ENCODE results near the gene RNU1-3.
"Not testable (repeated sequence)": the region's sequence is repeated elsewhere in the genome, so short reads cannot be mapped to it uniquely, and the experiment has no call there.

DNA sequence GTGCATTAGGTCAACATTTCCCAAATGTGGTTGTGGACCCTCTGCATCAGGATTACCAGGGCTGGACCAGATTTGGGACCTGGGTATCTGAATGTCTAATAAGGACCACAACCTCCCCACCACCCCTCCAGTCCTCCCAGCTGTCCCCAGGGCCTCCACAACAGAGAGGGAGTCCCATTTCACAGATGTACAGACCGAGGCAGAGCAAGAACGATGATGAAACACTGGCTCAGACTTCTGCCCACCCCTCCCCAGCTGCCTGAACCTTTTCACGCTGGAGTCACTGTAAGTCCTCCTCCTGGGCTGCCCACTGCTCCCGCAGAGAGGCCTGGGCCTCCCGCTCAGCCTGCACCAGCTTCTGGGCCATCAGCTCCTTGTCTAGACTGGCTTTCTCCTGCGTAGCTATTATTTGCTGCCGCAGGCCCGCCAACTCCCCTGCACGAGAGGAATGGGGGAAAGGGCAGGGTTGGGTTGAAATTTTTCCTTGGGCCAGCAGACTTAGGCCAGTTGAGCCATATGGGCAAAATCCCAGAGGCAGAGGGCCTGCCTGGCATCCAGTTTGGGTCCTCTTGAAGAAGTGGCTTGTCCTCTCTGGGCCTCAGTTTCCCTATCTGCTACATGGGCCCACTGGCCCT lies 45.0 kb downstream of the RNU1-3 start:
- TF ChIP-seq, protein P1, sequence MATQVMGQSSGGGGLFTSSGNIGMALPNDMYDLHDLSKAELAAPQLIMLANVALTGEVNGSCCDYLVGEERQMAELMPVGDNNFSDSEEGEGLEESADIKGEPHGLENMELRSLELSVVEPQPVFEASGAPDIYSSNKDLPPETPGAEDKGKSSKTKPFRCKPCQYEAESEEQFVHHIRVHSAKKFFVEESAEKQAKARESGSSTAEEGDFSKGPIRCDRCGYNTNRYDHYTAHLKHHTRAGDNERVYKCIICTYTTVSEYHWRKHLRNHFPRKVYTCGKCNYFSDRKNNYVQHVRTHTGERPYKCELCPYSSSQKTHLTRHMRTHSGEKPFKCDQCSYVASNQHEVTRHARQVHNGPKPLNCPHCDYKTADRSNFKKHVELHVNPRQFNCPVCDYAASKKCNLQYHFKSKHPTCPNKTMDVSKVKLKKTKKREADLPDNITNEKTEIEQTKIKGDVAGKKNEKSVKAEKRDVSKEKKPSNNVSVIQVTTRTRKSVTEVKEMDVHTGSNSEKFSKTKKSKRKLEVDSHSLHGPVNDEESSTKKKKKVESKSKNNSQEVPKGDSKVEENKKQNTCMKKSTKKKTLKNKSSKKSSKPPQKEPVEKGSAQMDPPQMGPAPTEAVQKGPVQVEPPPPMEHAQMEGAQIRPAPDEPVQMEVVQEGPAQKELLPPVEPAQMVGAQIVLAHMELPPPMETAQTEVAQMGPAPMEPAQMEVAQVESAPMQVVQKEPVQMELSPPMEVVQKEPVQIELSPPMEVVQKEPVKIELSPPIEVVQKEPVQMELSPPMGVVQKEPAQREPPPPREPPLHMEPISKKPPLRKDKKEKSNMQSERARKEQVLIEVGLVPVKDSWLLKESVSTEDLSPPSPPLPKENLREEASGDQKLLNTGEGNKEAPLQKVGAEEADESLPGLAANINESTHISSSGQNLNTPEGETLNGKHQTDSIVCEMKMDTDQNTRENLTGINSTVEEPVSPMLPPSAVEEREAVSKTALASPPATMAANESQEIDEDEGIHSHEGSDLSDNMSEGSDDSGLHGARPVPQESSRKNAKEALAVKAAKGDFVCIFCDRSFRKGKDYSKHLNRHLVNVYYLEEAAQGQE (IDR thresholded peaks at IDR 0.05; ENCODE audit: insufficient replicate concordance, low read depth), result not testable (repeated sequence)
- TF ChIP-seq, protein P2, sequence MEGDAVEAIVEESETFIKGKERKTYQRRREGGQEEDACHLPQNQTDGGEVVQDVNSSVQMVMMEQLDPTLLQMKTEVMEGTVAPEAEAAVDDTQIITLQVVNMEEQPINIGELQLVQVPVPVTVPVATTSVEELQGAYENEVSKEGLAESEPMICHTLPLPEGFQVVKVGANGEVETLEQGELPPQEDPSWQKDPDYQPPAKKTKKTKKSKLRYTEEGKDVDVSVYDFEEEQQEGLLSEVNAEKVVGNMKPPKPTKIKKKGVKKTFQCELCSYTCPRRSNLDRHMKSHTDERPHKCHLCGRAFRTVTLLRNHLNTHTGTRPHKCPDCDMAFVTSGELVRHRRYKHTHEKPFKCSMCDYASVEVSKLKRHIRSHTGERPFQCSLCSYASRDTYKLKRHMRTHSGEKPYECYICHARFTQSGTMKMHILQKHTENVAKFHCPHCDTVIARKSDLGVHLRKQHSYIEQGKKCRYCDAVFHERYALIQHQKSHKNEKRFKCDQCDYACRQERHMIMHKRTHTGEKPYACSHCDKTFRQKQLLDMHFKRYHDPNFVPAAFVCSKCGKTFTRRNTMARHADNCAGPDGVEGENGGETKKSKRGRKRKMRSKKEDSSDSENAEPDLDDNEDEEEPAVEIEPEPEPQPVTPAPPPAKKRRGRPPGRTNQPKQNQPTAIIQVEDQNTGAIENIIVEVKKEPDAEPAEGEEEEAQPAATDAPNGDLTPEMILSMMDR (IDR thresholded peaks at IDR 0.05; ENCODE audit: insufficient read depth, low read length), result not testable (repeated sequence)
- not testable (repeated sequence) for TF ChIP-seq GABPA (IDR thresholded peaks at IDR 0.05; ENCODE audit: low read depth); POLR2AphosphoS5 (IDR thresholded peaks at IDR 0.05; ENCODE audit: low read depth); SPI1 (IDR thresholded peaks at IDR 0.05; ENCODE audit: borderline replicate concordance, low read depth)
